SK-N-SH treated with all-trans-retinoic acid at 6 μM for 48 hours (cell line): ENCODE data around the gene CYP2C9.

Experiments used
- GLIS3 ChIP-seq: fragments of 250-450 bp; sonication (Bioruptor Pico); IDR thresholded peaks from 2 replicates; pipeline ENCODE4 v1.5.0; 2020; ENCODE audit warnings: mild to moderate bottlenecking, moderate library complexity
- PPARA ChIP-seq: fragments of 250-450 bp; sonication (Bioruptor Pico); IDR thresholded peaks from 2 replicates; pipeline ENCODE4 v1.5.0; 2020; ENCODE audit warnings: mild to moderate bottlenecking, borderline replicate concordance
- SNAI2 ChIP-seq: fragments of 250-450 bp; sonication (Bioruptor Pico); IDR thresholded peaks from 2 replicates; pipeline ENCODE4 v1.5.0; 2020; ENCODE audit warnings: mild to moderate bottlenecking, moderate library complexity
- TCF4 ChIP-seq: fragments of 250-450 bp; sonication (Bioruptor Pico); IDR thresholded peaks from 2 replicates; pipeline ENCODE4 v1.8.0; 2021; ENCODE audit warnings: mild to moderate bottlenecking, moderate library complexity, borderline replicate concordance
- TOX ChIP-seq: fragments of 250-450 bp; sonication (Bioruptor Pico); IDR thresholded peaks from 2 replicates; pipeline ENCODE4 v1.8.0; 2021; ENCODE audit warnings: mild to moderate bottlenecking, moderate library complexity, borderline replicate concordance
- ZC3H10 ChIP-seq: fragments of 250-450 bp; sonication (Bioruptor Pico); IDR thresholded peaks from 2 replicates; pipeline ENCODE4 v1.5.1; 2021; ENCODE audit warnings: mild to moderate bottlenecking, moderate library complexity
- ZFP3 ChIP-seq: fragments of 250-450 bp; sonication (Bioruptor Pico); IDR thresholded peaks from 2 replicates; pipeline ENCODE4 v1.5.0; 2020; ENCODE audit warnings: mild to moderate bottlenecking, moderate library complexity
- ZFP30 ChIP-seq: fragments of 450-650 bp; formaldehyde crosslinking; IDR thresholded peaks from 2 replicates; pipeline ENCODE4 v1.5.0; 2022; ENCODE audit warnings: mild to moderate bottlenecking, moderate library complexity
- ZNF565 ChIP-seq: fragments of 450-650 bp; formaldehyde crosslinking; conservative IDR thresholded peaks from 2 replicates; pipeline ENCODE4 v1.5.0; 2020; ENCODE audit warnings: low read depth, mild to moderate bottlenecking, moderate library complexity
- TF ChIP-seq, protein P1 (sequence below): fragments of 250-450 bp; sonication (Bioruptor Pico); IDR thresholded peaks from 2 replicates; pipeline ENCODE4 v1.8.0; 2020; ENCODE audit warnings: mild to moderate bottlenecking, moderate library complexity, borderline replicate concordance
- TF ChIP-seq, protein P2 (sequence below): fragments of 250-450 bp; sonication (Bioruptor Pico); IDR thresholded peaks from 2 replicates; pipeline ENCODE4 v1.5.1; 2020; ENCODE audit warnings: low read depth, mild to moderate bottlenecking, moderate library complexity
- TF ChIP-seq, protein P3 (sequence below): fragments of 250-450 bp; sonication (Bioruptor Pico); IDR thresholded peaks from 2 replicates; pipeline ENCODE4 v1.8.0; 2021; ENCODE audit warnings: low read depth, mild to moderate bottlenecking, moderate library complexity, borderline replicate concordance

DNA sequence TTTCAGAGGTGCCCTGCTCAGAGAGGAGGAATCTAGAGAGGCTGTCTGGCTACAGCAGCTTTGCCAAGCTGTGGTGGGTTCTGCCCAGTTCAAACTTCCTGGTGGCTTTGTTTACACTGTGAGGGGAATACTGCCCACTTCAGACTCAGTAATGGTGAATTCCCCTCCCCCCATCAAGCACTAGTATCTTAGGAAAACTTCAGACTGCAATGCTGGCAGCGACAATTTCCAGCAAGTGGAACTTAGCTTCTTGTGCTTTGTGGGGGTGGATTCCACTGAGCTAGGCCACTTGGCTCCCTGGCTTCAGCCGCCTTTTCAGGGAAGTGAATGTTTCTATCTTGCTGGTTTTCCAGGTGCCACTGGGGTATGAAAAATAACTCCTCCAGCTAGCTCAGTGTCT is 88.0 kb downstream of the CYP2C9 start:
- TF ChIP-seq ZFP30 (no peak), SNAI2 (CRISPR knock-in tag) (no peak), ZNF565 (no peak), PPARA (no peak), TCF4 (no peak), TOX (no peak), ZC3H10 (CRISPR knock-in tag) (no peak), ZFP3 (CRISPR knock-in tag) (no peak), GLIS3 (CRISPR knock-in tag) (no peak)
- TF ChIP-seq, protein P1, sequence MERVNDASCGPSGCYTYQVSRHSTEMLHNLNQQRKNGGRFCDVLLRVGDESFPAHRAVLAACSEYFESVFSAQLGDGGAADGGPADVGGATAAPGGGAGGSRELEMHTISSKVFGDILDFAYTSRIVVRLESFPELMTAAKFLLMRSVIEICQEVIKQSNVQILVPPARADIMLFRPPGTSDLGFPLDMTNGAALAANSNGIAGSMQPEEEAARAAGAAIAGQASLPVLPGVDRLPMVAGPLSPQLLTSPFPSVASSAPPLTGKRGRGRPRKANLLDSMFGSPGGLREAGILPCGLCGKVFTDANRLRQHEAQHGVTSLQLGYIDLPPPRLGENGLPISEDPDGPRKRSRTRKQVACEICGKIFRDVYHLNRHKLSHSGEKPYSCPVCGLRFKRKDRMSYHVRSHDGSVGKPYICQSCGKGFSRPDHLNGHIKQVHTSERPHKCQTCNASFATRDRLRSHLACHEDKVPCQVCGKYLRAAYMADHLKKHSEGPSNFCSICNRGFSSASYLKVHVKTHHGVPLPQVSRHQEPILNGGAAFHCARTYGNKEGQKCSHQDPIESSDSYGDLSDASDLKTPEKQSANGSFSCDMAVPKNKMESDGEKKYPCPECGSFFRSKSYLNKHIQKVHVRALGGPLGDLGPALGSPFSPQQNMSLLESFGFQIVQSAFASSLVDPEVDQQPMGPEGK (CRISPR knock-in tag) = no peak
- TF ChIP-seq, protein P2, sequence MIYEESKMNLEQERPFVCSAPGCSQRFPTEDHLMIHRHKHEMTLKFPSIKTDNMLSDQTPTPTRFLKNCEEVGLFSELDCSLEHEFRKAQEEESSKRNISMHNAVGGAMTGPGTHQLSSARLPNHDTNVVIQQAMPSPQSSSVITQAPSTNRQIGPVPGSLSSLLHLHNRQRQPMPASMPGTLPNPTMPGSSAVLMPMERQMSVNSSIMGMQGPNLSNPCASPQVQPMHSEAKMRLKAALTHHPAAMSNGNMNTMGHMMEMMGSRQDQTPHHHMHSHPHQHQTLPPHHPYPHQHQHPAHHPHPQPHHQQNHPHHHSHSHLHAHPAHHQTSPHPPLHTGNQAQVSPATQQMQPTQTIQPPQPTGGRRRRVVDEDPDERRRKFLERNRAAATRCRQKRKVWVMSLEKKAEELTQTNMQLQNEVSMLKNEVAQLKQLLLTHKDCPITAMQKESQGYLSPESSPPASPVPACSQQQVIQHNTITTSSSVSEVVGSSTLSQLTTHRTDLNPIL (CRISPR knock-in tag) = no peak
- TF ChIP-seq, protein P3, sequence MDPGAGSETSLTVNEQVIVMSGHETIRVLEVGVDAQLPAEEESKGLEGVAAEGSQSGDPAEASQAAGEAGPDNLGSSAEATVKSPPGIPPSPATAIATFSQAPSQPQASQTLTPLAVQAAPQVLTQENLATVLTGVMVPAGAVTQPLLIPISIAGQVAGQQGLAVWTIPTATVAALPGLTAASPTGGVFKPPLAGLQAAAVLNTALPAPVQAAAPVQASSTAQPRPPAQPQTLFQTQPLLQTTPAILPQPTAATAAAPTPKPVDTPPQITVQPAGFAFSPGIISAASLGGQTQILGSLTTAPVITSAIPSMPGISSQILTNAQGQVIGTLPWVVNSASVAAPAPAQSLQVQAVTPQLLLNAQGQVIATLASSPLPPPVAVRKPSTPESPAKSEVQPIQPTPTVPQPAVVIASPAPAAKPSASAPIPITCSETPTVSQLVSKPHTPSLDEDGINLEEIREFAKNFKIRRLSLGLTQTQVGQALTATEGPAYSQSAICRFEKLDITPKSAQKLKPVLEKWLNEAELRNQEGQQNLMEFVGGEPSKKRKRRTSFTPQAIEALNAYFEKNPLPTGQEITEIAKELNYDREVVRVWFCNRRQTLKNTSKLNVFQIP = no peak
